PC-3 (cell line): Measurements from ENCODE around the gene TGFB1I1. TPM values are rescaled to one million over a fixed set of nuclear protein-coding genes. Genes with fewer than 3 reads are reported as not detected.
"Not testable (repeated sequence)": the region's sequence is repeated elsewhere in the genome, so short reads cannot be mapped to it uniquely, and the experiment has no call there.

Experiments
- ATAC-seq: fragments of 200-7000 bp; cut with Tn5 transposase; 2 replicates; pipeline ENCODE4 v1.9.1; 2020; ENCODE audit warnings: mild to moderate bottlenecking, moderate library complexity
- BruUV-seq: library from RNA; stranded (reverse); fragments of 400-500 nt; replicated peaks from 2 replicates; lab custom pipeline; 2021; lab: Mats Ljungman, UMichigan
- CTCF ChIA-PET: fragments of 300-600 bp; sonication (Branson Sonifier 250); formaldehyde crosslinking; loops from one replicate; lab custom pipeline; 2022; ENCODE audit warnings: antibody characterized with exemption; lab: Charles Lee
- POLR2A ChIA-PET: fragments of 300-600 bp; sonication (Branson Sonifier 250); formaldehyde crosslinking; loops from one replicate; lab custom pipeline; 2022; ENCODE audit warnings: antibody characterized with exemption; ENCODE audit not compliant: unreplicated experiment; lab: Charles Lee
- DNase-seq: peaks from one replicate; pipeline ENCODE4 v3.0.0-alpha.2; 2015
- H2AFZ ChIP-seq: fragments of 300-600 bp; sonication (generic); 2 replicates; pipeline ENCODE4 v1.6.0; 2016; ENCODE audit warnings: antibody characterized with exemption, low read length
- H3F3A ChIP-seq: fragments of 300-600 bp; sonication (generic); one replicate; pipeline ENCODE4 v1.6.0; 2017; ENCODE audit warnings: antibody characterized with exemption, low read length, control low read depth, mild to moderate bottlenecking; ENCODE audit not compliant: unreplicated experiment
- H3K27ac ChIP-seq: fragments of 300-600 bp; sonication (generic); 2 replicates; pipeline ENCODE4 v1.5.1; 2016; ENCODE audit warnings: mild to moderate bottlenecking, low read length
- H3K27me3 ChIP-seq: fragments of 300-600 bp; sonication (generic); 2 replicates; pipeline ENCODE4 v1.6.1; 2016; ENCODE audit warnings: low read length, mixed read lengths
- H3K36me3 ChIP-seq: fragments of 300-600 bp; sonication (generic); 2 replicates; pipeline ENCODE4 v1.6.1; 2016; ENCODE audit warnings: low read depth, mixed run types, low read length, mixed read lengths
- H3K4me1 ChIP-seq: fragments of 300-600 bp; sonication (generic); 2 replicates; pipeline ENCODE4 v1.5.1; 2016; ENCODE audit warnings: low read length; ENCODE audit not compliant: insufficient read depth
- H3K4me2 ChIP-seq: fragments of 300-600 bp; sonication (generic); 2 replicates; pipeline ENCODE4 v1.6.0; 2016; ENCODE audit warnings: low read length
- H3K4me3 ChIP-seq: fragments of 300-600 bp; sonication (generic); 2 replicates; pipeline ENCODE4 v1.5.1; 2016; ENCODE audit warnings: mild to moderate bottlenecking, low read length, mixed read lengths
- H3K79me2 ChIP-seq: fragments of 300-600 bp; sonication (generic); 2 replicates; pipeline ENCODE4 v1.6.1; 2017; ENCODE audit warnings: low read length, mixed read lengths
- H3K9ac ChIP-seq: fragments of 300-600 bp; sonication (generic); 2 replicates; pipeline ENCODE4 v1.6.0; 2016; ENCODE audit warnings: mild to moderate bottlenecking, low read length
- H3K9me2 ChIP-seq: fragments of 300-600 bp; sonication (generic); replicated peaks from 2 replicates; pipeline ENCODE4 v1.6.1; 2016; ENCODE audit warnings: mixed run types, low read length, mixed read lengths
- H3K9me3 ChIP-seq: fragments of 300-600 bp; sonication (generic); 2 replicates; pipeline ENCODE4 v1.6.1; 2016; ENCODE audit warnings: low read length, mixed read lengths
- H4K20me1 ChIP-seq: fragments of 300-600 bp; sonication (generic); 2 replicates; pipeline ENCODE4 v1.6.1; 2016; ENCODE audit warnings: low read length, mixed read lengths
- CTCF ChIP-seq: fragments of 300-600 bp; sonication (generic); conservative IDR thresholded peaks from 2 replicates; pipeline ENCODE4 v1.5.1; 2017; ENCODE audit warnings: antibody characterized with exemption, low read depth, mild to moderate bottlenecking, low read length
- EZH2 ChIP-seq: fragments of 300-600 bp; sonication (generic); IDR thresholded peaks from one replicate; pipeline ENCODE4 v1.6.1; 2017; ENCODE audit warnings: antibody characterized with exemption, mild to moderate bottlenecking, low read length; ENCODE audit not compliant: unreplicated experiment
- EZH2phosphoT487 ChIP-seq: fragments of 300-600 bp; sonication (generic); IDR thresholded peaks from 2 replicates; pipeline ENCODE4 v1.6.1; 2018; ENCODE audit warnings: mild to moderate bottlenecking, antibody characterized with exemption, low read length, borderline replicate concordance
- intact Hi-C: fragments of 100-400 bp; cut with micrococcal nuclease; formaldehyde crosslinking; loops from 2 replicates; pipeline ENCODE4 v1.9.0; 2023
- total RNA-seq: library from RNA; depleted of rRNA; stranded (reverse); fragments of >200 nt; gene quantifications from 2 replicates; pipeline ENCODE4 v1.2.3, GENCODE V29; 2014

The TGFB1I1 gene
- total RNA-seq, 1 experiment from 2014 or later, result 11.2 TPM

- no peaks in the 10 kb centered on the region for H3K27me3 ChIP-seq
- no peaks in the 10 kb centered on the region for H3K36me3 ChIP-seq
- no peak overlapping the region for H3K27ac ChIP-seq
- no peaks in the 10 kb centered on the region for H4K20me1 ChIP-seq
- H3K9me3 ChIP-seq, result no peaks in the 10 kb centered on the region
- no peak overlapping the region for H3K4me3 ChIP-seq
- DNase-seq, result no peak
- TF ChIP-seq EZH2phosphoT487 (no peak), CTCF (no peak), EZH2 (no peak)
- H3F3A ChIP-seq, result no peaks in the 10 kb centered on the region
- BruUV-seq, result no TSS peak
- no peaks in the 10 kb centered on the region for H3K9me2 ChIP-seq
- CTCF ChIA-PET, result no interaction called here
- no peaks in the 10 kb centered on the region for H3K4me1 ChIP-seq
- H3K79me2 ChIP-seq, result no peaks in the 10 kb centered on the region
- POLR2A ChIA-PET, result no interaction called here
- ATAC-seq, result no peak
- H2AFZ ChIP-seq, result no peak overlapping the region
- H3K4me2 ChIP-seq, result no peak overlapping the region
- intact Hi-C loops, result no loop called here
- no peak overlapping the region for H3K9ac ChIP-seq
These were observed 33.5 kb upstream of the TGFB1I1 start for GRCh38 chr16:31438414-31438813.

GRCh38 chr16:31439023-31439422, 32.9 kb upstream of the TGFB1I1 start:
- intact Hi-C loops, H3K4me3 ChIP-seq, H3K4me2 ChIP-seq, H3K27me3 ChIP-seq, H3K4me1 ChIP-seq, POLR2A ChIA-PET, H2AFZ ChIP-seq, H3K9me2 ChIP-seq, H3K9me3 ChIP-seq, H4K20me1 ChIP-seq, H3K79me2 ChIP-seq, H3K9ac ChIP-seq, DNase-seq, CTCF ChIA-PET, H3K36me3 ChIP-seq, H3K27ac ChIP-seq, BruUV-seq, ATAC-seq, H3F3A ChIP-seq: not testable (repeated sequence)

GRCh38 chr16:31439519-31439918, 32.4 kb upstream of the TGFB1I1 start:
- Histone ChIP-seq H3F3A (no peaks in the 10 kb centered on the region), H3K4me3 (no peak overlapping the region), H3K27ac (no peak overlapping the region), H4K20me1 (no peaks in the 10 kb centered on the region), H3K9me3 (no peaks in the 10 kb centered on the region), H3K4me2 (no peak overlapping the region), H3K79me2 (no peaks in the 10 kb centered on the region), H3K9ac (no peak overlapping the region), H3K36me3 (no peaks in the 10 kb centered on the region), H3K9me2 (no peaks in the 10 kb centered on the region), H3K4me1 (no peaks in the 10 kb centered on the region), H2AFZ (no peak overlapping the region), H3K27me3 (no peaks in the 10 kb centered on the region)
- ChIA-PET CTCF (no interaction called here), POLR2A (no interaction called here)
- TF ChIP-seq EZH2phosphoT487 (no peak), EZH2 (no peak), CTCF (no peak)
- ATAC-seq (no peak), DNase-seq (no peak)
- BruUV-seq, result no TSS peak
- intact Hi-C loops, result no loop called here
